ENCODE results near the gene UBA1. TPM values are rescaled to one million over a fixed set of nuclear protein-coding genes. Genes with fewer than 3 reads are reported as not detected.

The UBA1 gene
- total and polyA plus RNA-seq, 2 of the 8 experiments (the other 6 are each of a cell fraction or from before 2014, with no cell fraction given), result 313 to 458 TPM

GRCh38 chrX:47194194-47194787, 662 bp downstream of the UBA1 start:
- ChIA-PET CTCF (ENCODE audit: partially characterized antibody) (interaction anchor here (1.0 kb wide), 1 partner anchor 76 kb away, joined by 3 read pairs; no protein-coding TSS in a partner anchor), POLR2A (ENCODE audit: partially characterized antibody) (interaction anchor here (0.6 to 1.5 kb wide), 6 partner anchors 11 to 167 kb away, joined by 3 to 6 read pairs (median 3); no protein-coding TSS in a partner anchor)
- no peak overlapping the region for H3K23ac ChIP-seq (ENCODE audit: insufficient read length)
- H2AFZ ChIP-seq (ENCODE audit: low read length), result no peak overlapping the region
- peak overlapping the region; percentile 60 to 94 (median 90) for H3K9ac ChIP-seq (replicated peaks in 1 of 4; ENCODE audit: extremely low read depth in 1 of 4, low read depth in 3 of 4, low read length in 3 of 4)
- H3K9me3 ChIP-seq (ENCODE audit: insufficient read depth in 2 of 2, low read depth in 1 of 2, low read length in 1 of 2), result no peaks in the 10 kb centered on the region
- no peak for DNase-seq (ENCODE audit: low read depth in 1 of 2, low spot score in 2 of 2)
- H2BK12ac ChIP-seq (ENCODE audit: low read depth, low read length), result no peak overlapping the region
- H3K56ac ChIP-seq (replicated peaks; ENCODE audit: insufficient read length, low read depth, low read length), result peak overlapping the region; percentile 59
- WGBS, 2 experiments (ENCODE audit: extremely low coverage in 1 of 2, insufficient coverage in 1 of 2, insufficient read length in 1 of 2, insufficient replicate concordance in 2 of 2, low coverage in 1 of 2, low lambda C conversion rate in 2 of 2, missing lambda C conversion rate in 1 of 2), result 14% methylated on average over 12 of the region's 14 CpGs; no CpG with 5 or more reads in 1 of the 2 experiments
- H4K5ac ChIP-seq (ENCODE audit: insufficient read length, low read depth, low read length), result no peak overlapping the region
- peaks cover 19 to 50% of the 10 kb centered on the region in 2 experiments; a peak in 3 of 4 replicates for H3K79me2 ChIP-seq (ENCODE audit: control insufficient read depth in 1 of 2, insufficient read depth in 2 of 2, low read length in 2 of 2)
- TF ChIP-seq KDM5A (IDR thresholded peaks at IDR 0.05; ENCODE audit: low read length), result no peak
- no peak for TF ChIP-seq TAF7 (optimal IDR thresholded peaks at IDR 0.05; ENCODE audit: borderline replicate concordance, low read depth, low read length)
- peak in 1 of 2 experiments; percentile 57; a peak in 1 of 3 replicates for TF ChIP-seq POLR2A (IDR thresholded peaks at IDR 0.05; ENCODE audit: control extremely low read depth in 1 of 2, low read depth in 2 of 2, low read length in 2 of 2)
- peak overlapping the region; percentile 71; the same call in 1 of the 2 replicates for H2BK5ac ChIP-seq (ENCODE audit: low read depth, low read length)
- no peak overlapping the region for H2AK5ac ChIP-seq (ENCODE audit: low read depth, low read length)
- peaks cover 2% of the 10 kb centered on the region; the same call in 1 of the 2 replicates for H3K23me2 ChIP-seq (ENCODE audit: low read depth, low read length)
- H2BK120ac ChIP-seq (replicated peaks; ENCODE audit: low read depth, low read length), result no peak overlapping the region
- no peak overlapping the region for H3K4ac ChIP-seq (replicated peaks; ENCODE audit: insufficient read length, low read depth, low read length)
- H3K27me3 ChIP-seq (replicated peaks in 1 of 4; ENCODE audit: control insufficient read depth in 3 of 4, extremely low read depth in 1 of 4, insufficient read depth in 3 of 4, low read length in 3 of 4), result no peaks in the 10 kb centered on the region
- peaks cover 6% of the 10 kb centered on the region; the same call in 1 of the 2 replicates for H3K79me1 ChIP-seq (ENCODE audit: low read depth, low read length)
- H2BK15ac ChIP-seq (ENCODE audit: low read length), result no peak overlapping the region
- H3K4me3 ChIP-seq (ENCODE audit: extremely low read depth in 1 of 4, insufficient read depth in 2 of 4, low read depth in 3 of 4, low read length in 4 of 4), result peak overlapping the region; percentile 70 to 97 (median 83)
- no peak overlapping the region for H3K14ac ChIP-seq (ENCODE audit: insufficient read length)
- H4K91ac ChIP-seq (replicated peaks; ENCODE audit: insufficient read length, low read length), result no peak overlapping the region
- H3K36me3 ChIP-seq (ENCODE audit: control insufficient read depth in 2 of 4, insufficient read depth in 4 of 4, low read length in 3 of 4), result peaks cover 2 to 27% (median 14%) of the 10 kb centered on the region in 4 experiments
- H4K20me1 ChIP-seq (replicated peaks in 1 of 2; ENCODE audit: control insufficient read depth in 1 of 2, insufficient read depth in 2 of 2, low read length in 2 of 2), result peaks cover 5 to 27% of the 10 kb centered on the region in 2 experiments
- no peak overlapping the region; the same call in 1 of the 2 replicates for H3K18ac ChIP-seq (ENCODE audit: extremely low read depth, low read length)
- H3K4me1 ChIP-seq (replicated peaks in 1 of 4; ENCODE audit: control insufficient read depth in 3 of 4, insufficient read depth in 4 of 4, low read length in 3 of 4), result peaks cover 2 to 17% (median 10%) of the 10 kb centered on the region in 4 experiments
- H3K4me2 ChIP-seq (ENCODE audit: insufficient read depth in 1 of 2, low read depth in 2 of 2, low read length in 2 of 2), result peak overlapping the region; percentile 64 to 93
- H4K8ac ChIP-seq (ENCODE audit: extremely low read depth, insufficient read depth, low read length), result no peak overlapping the region
- H3K27ac ChIP-seq (ENCODE audit: low read depth, low read length), result peak overlapping the region; percentile 85; the same call in 1 of the 2 replicates
- no peak overlapping the region for H2BK20ac ChIP-seq (ENCODE audit: low read length)
- no peak for FAIRE-seq

Measured in H1 (cell line).